Stimulated activated CD4-positive, alpha-beta T cell treated with anti-CD3 and anti-CD28 coated beads, Interleukin-4, amount 100 ng/mL, for 48 hours (primary cell): Measurements from ENCODE around the gene DDX5.
A peak's percentile ranks its signal among the peaks of the same experiment; 100 is the strongest.
"Not testable (repeated sequence)": the region's sequence is repeated elsewhere in the genome, so short reads cannot be mapped to it uniquely, and the experiment has no call there.

ENCODE experiments used
- DNase-seq, 2 donors: peaks; one replicate each; pipeline ENCODE4 v3.0.0-alpha.2; 2020; ENCODE audit warnings: low read depth in 2 of 2

The DDX5 gene

DNA sequence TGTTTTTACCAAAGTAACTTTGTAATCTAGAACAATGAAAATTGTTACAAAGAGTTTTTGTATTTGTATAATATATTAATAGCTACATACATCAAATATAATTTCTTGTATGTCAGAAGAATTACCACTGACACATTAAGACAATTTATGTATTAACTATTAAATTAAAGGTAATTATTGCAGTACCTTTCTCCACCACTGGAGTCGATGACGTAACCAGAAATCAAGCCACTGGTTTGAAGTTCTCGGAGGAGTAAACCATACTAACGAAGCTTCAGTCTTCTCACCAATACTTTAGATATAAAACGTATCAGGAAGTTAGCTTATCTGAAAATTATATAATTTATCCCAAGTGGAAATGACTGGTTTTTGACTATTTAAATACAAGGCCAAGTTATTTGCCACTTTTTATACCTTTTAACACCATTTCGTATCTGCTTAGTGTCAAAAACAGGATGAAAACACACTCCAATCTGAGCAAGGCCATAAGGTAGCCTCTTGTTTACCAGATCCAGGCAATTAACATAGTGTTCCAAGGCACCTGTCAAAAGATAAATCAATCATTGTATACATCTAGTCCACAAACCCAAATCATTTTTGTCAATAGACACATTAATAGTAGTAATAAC lies 13.5 kb downstream of the DDX5 start:
- no peak for DNase-seq

DNA sequence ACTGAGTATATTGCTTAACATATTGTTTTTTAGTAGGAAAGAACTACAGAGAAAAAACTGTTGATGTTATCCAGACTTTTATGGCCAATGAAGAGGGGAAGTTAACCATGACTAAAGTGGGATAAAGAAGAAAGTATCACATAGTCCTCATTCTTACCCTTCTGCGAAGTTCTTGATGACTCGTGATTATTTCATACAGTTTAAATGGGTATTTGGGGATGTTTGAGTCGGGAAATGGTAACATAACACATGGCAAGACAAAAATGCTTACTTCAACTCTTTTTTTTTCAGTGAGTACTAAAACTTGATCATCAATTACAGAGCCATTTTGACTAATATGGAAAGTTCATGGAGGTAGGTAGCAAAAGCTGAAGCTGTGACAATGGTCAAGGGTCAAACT lies 14.1 kb downstream of the DDX5 start:
- DNase-seq: no peak

DNA sequence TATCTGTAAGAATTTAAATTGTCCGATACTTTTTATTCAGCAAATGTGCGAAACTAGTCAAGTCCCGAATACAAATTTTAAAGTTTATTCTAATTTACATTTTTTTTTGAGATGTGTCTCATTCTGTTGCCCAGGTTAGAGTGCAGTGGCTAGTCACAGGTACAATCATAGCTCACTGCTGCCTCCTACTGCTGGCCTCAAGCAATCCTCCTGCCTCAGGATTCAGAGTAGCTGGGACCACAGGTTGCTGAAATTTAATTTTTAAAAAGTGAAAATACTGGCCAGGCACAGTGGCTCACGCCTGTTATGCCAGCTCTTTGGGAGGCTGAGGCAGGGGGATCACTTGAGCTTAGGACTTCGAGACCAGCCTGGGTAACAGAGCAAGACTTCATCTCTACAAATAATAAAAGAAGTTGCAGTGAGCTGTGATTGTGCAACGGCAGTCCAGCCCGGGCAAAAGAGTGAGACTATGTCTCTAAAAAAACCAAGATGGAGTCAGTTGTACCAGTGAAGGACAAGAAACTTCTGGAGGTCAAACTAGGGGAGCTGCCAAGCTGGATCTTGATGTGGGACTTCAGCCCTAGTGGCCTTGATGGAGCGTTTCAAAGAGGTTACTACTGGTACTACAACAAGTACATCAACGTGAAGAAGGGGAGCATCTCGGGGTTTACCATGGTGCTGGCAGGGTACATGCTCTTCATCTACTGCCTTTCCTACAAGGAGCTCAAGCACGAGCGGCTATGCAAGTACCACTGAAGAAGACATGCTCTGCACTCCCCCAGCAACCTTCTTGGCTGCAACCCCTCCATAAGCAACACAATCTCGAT lies 14.8 kb downstream of the DDX5 start:
- DNase-seq: peak in 1 of 2 donors; percentile 45

DNA sequence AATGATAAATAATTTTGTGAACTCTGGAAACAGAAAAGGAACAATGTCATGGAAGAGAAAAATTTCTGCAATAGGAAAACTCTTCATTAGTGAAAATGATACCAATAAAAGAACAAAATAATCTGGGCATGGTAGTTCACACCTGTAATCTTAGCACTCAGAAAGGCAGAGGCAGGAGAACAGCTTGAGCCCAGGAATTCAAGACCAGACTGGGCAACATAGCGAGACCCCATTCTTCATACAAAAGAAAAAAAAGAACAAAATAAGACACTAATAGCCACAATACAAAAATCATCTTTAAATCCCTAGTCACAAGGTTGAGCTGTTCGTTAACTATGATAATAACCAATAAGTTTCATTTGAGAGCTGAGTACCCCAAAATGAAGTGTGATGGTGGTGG lies 17.8 kb downstream of the DDX5 start:
- no peak for DNase-seq

DNA sequence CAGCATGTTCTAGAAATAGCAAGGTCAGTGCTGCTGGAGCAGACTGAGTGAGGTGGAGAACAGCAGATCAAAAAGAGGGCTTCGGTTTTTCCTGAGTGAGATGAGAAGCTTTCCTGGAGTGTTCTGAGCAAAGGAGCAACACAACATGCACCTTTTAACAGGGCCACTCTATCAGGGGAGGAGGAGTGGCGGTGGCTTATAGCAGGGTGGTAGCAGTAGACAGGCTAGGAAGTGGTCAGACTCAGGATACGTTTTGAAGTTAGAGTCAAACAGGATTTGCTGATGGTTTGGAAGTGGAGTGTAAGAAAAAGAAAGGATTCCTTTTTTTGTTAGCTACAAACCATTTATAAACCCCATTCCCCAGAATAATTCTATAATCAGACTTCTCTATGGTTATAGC lies 21.7 kb downstream of the DDX5 start:
- DNase-seq: no peak

DNA sequence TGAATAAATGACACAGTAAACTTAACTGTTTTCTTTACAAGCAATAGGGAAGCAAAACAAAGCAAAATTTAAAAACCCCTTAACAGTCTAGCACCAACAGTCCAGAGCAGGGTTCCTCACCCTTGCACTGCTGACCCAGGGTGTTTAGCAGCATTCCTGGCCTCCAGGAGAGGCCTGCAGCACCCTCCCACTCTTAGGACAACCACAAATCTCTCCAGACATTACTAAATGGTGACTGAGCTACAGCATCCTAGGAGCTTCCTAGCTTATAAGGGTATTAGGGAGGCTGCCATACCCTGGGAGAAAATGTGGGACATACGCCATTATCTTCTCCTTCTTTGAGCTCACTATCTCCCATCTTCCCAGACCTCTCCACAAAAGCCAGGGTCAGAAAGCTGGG lies 25.1 kb downstream of the DDX5 start:
- DNase-seq: no peak

DNA sequence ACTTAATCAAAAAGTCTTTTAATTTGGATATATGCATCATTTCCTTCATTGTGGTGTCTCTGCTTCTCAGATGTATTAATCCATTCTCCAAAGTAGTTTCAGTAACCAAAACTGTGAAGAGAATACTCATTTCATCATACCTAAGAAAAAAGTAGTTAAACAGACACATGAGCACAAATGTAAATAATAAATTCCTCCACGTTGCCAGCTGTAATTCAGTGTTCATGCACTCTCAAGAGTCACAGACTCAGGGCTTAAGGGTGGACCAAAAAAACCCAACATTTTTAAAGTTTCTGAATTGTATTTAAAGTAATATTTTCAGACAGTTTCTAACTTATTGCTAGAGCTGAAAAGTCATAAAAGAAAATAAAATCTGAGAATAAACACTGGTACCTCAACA lies 28.2 kb downstream of the DDX5 start:
- no peak for DNase-seq

DNA sequence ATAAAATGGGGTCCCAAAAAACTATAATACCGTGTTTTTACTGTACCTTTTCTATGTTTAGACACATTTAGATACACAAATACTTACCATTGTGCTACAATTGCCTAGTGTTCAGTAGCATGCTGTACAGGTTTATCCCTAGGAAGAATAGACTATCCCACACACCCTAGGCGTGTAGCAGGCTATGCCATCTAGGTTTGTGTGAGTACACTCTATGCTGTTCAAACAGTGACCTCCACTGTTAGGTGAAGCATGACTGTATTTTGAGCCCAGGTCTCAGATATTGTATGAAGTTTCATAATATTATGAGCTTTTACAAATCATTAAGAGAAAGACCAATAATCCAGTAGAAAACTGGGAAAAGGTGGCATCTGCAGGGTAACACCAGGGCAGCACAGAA lies 33.5 kb downstream of the DDX5 start:
- DNase-seq: no peak

DNA sequence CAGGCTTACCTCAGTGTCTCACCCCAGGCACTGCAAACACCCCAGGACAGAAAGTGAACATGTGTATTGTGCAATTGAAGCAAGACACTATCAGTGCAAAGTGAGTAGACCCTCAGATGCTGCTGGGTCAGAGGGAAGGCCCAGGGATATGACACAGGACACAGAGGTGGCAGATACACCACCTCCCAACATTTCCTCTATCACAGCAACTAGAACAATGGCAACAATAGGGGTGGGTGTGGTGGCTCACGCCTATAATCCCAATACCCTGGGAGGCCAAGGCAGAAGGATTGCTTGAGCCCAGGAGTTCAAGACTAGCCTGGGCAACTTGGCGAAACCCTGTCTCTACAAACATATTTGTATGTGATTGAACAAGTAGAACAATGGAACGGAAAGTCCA lies 34.6 kb downstream of the DDX5 start:
- no peak for DNase-seq

DNA sequence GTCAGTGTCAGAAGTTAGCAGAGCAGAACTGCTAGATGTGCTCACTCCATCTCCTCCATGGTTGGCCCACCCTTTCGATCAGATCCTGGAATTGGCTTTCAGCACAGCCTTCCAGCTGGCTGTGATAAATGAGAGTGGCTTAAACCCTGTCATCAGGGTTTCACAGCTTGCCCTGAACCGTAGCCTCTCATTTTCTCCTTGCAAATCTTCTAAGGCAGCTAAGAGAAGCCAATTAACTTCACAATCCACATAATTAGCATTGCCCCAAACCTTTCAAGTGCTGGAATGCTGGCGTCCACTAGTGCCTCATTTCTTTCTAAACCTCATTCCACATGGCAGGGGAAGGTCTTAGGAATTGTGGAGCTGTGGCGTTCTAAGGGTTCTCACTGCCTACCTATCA lies 35.5 kb downstream of the DDX5 start:
- DNase-seq: no peak

DNA sequence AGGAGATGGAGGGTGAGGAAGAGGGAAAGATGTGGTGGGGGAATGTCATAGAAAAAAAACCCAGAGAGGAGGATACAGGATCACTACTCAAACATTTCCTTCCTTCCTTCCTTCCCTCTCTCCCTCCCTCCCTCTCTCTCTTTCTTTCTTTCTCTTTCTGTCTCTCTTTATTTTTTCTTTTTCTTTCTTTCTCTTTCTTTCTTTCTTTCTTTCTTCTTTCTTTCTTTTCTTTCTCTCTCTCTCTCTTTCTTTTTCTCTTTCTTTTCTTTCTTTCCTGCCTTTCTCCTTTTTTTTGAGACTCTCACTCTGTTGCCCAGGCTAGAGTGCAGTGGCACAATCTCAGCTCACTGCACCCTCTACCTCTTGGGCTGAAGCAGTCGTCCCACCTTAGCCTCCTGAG lies 39.3 kb downstream of the DDX5 start:
- not testable (repeated sequence) for DNase-seq

DNA sequence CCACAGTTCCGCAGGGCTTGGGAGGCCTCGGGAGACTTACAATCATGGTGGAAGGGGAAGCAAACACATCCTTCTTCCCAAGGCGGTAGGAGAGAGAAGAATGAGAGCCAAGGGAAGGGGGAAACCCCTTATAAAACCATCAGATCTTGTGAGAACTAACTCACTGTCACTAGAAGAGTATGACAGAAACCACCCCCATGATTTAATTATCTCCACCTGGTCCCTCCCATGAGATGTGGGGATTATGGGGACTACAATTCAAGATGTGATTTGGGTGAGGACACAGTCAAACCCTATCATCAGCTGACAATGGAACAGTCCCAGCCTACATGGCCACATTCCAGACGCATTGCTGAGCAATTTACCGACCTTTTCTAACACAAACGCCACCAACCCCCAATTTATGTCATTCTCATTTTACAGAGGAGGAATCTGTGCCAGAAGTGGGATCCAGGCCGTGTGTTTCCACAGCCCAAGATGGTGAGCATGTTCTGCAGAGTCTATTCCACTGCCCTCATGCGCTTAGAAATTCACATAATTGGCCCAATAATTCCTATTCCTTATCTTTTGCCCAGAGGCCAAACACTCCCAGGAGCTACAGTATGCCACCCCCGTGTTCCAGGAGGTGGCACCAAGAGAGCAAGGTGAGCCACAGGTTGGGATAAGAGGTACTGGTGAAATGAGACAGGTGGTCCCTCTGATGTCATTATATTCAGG lies 39.9 kb downstream of the DDX5 start:
- DNase-seq: no peak

DNA sequence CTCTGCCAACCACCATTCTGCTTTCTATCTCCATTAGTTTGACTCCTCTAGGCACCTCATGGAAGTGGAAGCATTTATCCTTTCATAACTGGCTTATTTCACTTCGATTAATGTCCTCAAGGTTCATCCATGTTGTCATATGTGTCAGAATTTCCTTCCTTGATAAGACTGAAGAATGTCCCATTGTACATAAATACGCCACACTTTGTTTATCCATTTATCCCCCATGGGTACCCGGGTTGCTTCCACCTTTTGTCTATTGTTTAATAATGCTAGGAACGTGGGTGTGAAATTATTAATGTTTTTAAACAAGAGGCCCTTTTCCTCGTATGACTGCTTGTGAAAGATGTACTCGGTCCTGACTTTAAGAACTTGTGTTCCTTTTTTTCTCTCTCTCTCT lies 44.3 kb downstream of the DDX5 start:
- DNase-seq: no peak

DNA sequence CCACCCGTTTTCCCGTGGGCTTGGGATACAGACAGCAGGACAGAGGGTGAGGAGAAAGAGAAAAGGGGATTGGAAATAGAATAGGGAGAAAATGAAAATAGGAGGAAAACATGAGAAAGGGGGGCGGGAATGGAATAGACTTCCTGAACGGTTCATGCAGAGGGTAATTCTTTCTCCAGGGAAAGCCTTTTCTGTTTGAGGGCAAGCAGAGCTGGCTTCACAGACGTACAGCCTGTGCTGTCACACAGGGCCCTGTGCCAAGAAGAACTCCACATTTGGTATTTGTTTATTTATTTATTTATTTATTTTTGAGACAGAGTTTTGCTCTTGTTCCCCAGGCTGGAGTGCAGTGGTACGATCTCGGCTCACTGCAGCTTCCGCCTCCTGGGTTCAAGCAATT lies 45.1 kb downstream of the DDX5 start:
- no peak for DNase-seq

DNA sequence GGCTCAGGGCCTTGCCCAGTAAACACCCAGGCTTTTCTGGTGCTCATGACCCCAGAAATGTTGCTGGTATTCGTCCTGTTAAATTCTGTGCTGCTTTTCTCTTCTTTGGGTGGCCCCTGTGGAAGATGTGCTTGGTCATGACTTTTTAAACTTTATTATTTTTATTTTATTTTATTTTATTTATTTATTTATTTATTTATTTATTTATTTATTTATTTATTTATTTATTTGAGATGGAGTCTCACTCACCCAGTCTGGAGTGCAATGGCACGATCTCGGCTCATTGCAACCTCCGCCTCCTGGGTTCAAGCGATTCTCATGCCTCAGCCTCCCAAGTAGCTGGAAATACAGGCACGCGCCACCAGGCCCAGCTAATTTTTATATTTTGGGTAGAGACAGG lies 46.3 kb downstream of the DDX5 start:
- not testable (repeated sequence) for DNase-seq

DNA sequence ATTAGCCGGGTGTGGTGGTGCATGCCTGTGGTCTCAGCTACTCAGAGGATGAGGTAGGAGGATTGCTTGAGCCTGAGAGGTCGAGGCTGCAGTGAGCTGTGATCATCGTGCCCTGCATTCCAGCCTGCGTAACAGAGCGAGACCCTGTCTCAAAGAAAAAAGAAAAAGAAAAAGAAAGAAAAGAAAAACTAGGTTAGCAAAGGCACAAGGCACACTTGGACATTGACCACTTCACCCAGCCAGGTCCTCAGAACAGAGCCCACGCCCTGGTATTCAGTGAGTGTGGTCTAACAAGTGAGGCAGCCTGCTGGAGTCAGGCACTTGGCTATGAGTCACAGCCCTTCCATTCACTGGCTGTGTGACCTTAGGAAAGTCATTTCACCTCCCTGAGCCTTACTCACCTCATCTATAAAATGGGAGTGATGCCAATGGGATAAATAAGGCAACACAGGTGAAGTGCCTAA lies 46.8 kb downstream of the DDX5 start:
- DNase-seq: no peak

DNA sequence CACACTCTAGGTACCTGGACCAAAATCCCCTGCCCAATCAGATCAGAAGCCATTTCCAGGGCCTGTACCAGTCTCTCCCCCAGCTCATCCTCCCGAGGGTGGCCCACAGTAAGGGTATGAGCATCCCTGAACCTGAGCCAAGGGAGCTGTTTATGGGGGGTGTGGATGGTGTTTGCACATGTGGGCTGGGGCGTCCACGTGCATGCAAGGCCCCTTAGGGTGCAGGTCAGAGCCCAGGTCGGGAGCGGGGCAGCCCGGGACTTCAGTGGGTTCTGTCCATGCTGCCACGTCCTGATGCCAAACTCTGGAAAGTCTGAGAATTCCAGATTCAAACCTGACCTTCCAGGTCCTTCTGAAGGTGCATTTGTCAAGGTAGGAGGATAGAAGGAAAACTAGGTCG lies 47.3 kb downstream of the DDX5 start:
- no peak for DNase-seq

DNA sequence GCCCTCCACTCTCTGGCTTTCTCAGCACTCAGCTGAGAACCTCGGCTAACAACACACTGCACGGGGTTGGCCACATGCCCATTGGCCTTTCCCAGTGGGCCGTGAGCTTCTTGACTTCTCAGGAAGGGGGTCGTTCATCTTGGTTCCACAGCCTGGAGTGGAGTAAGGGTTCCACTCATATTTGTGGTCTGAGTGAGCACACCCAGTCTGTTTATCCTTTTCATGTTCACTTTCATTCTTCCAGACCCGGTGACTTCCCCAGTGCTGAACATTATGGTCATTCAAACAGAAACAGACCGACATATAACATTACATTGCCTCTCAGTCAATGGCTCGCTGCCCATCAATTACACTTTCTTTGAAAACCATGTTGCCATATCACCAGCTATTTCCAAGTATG lies 48.9 kb downstream of the DDX5 start:
- no peak for DNase-seq

DNA sequence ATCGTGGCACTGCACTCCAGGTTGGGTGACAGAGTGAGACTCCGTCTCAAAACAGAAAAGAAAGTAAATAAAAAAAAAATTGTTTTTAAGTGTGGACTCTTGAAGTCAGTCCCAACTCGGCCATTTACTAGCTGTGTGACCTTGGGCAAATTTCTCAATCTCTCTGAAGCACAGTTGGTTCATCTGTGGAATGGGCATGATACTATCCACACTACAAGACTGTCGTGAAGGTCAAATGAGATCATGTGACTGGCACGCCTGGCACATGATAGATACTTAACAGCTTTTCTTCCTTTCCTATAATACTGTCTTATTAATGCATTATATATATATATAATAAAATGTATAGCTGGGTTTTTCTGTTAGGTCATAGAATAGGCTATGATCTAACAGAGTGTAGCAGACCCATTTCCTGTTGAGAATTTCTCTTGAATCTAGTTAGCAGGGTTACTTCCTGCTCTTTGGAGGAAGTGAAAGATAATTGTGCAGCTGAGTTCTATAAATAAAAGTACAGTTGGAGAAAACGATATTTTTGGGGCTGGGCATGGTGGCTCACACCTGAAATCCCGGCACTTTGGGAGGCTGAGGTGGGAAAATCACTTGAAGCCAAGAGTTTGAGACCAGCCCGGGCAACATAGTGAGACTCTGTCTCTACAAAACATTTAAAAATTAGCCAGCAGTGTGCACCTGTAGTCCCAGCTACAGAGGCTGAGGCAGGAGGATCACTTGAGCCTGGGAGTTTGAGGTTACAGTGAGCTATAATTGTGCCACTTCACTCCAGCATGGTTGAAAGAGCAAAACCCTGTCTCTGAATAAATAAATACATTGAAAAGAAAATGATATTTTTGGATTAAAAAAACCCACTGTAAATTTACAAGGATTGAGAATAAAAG lies 49.9 kb downstream of the DDX5 start:
- no peak for DNase-seq

DNA sequence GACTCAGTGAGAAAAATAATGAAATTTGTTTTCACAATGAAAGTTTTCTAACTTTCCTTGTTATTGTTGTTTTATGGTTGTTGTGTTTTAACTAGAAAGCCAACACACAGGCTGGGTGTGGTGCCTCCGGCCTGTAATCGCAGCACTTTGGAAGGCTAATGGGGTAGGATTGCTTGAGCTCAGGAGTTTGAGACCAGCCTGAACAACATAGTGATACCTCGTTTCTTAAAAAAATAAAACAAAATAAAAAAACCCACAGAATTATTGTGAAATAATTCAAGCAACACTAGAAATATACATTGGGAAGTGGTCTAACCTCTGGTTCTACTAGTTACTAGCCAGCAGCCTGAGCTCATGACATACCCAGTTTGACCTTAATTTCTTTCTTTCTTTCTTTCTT lies 56.5 kb downstream of the DDX5 start:
- DNase-seq: no peak

DNA sequence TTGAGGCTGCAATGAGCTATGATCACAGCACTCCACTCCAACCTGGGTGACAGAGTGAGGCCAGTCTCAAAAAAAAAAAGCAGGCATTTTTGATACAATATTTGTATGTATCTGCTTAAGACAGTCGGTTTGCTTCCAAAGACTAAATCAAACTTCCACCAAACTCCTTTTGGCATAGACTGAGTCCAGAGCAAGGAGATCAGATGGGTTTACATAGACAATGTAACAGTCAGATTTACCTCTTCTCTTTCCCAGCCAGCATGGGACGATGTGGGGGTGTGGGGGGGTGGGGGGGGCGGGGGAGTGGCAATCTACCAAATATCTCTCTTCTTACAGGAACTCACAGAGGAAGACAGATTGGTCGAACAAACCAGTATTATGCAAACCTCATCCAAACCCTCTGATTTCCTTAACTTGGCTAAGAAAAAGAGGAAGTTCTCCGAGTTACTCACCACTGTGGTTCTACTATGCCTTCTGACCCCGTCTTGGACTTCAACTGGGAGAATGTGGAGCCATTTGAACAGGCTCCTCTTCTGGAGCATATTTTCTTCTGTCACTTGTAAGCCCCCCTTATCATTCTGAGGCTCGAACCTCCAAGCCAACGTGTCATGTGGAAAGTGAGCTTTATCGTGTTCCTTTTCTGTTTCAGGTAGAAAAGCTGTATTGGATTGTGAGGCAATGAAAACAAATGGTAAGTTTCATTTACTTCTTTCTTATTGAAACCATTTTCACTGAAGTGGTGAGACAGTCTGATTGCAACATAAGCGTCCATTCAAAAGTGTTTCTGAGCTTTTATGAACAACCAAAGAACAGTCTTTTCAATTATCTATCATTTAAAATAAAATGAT lies 57.2 kb downstream of the DDX5 start, which contains the start of gene MILR1:
Gene MILR1 (plus strand): TSS at position 451 of the 848 bp plus-strand sequence. CDS start 54 bp downstream, at position 505.
- no peak for DNase-seq
